HEK293 (cell line): ENCODE measurements around the gene EBI3.

Experiments used
- CTCF ChIA-PET: fragments of 350-600 bp; formaldehyde crosslinking; extraction: SDS; loops from one replicate; lab custom pipeline; 2021; ENCODE audit warnings: antibody characterized with exemption; lab: Yijun Ruan, JAX
- POLR2A ChIA-PET: fragments of 300-600 bp; formaldehyde crosslinking; extraction: SDS; loops from one replicate; lab custom pipeline; 2020; ENCODE audit warnings: antibody characterized with exemption, inconsistent platforms; lab: Yijun Ruan, JAX
- H3K27ac ChIP-seq: fragments of 200-500 bp; sonication (Bioruptor generic); 2 replicates; pipeline ENCODE4 v1.5.1; 2014; ENCODE audit warnings: low read depth, low read length, control low read depth, inconsistent platforms; ENCODE audit errors: extremely low read depth
- H3K36me3 ChIP-seq, 2 experiments: fragments of 200-500 bp in 1 of 2; sonication (Bioruptor generic) in 1 of 2; 1 replicate in 1 of 2; 2 replicates in 1 of 2; pipeline ENCODE4 v1.5.1; 2014 to 2017; ENCODE audit warnings: inconsistent platforms in 2 of 2, low read length in 2 of 2; ENCODE audit not compliant: control insufficient read depth in 2 of 2, insufficient read depth in 1 of 2
- H3K4me1 ChIP-seq: fragments of 200-500 bp; sonication (Bioruptor generic); 2 replicates; pipeline ENCODE4 v1.5.1; 2014; ENCODE audit warnings: mild to moderate bottlenecking, low read length, inconsistent platforms; ENCODE audit not compliant: control insufficient read depth, insufficient read depth
- H3K4me3 ChIP-seq: 2 replicates; pipeline ENCODE4 v1.5.1; 2011; ENCODE audit warnings: low read depth, mild to moderate bottlenecking, control low read depth, low read length, moderate library complexity
- H3K9me3 ChIP-seq: fragments of 200-500 bp; sonication (Bioruptor generic); 2 replicates; pipeline ENCODE4 v1.5.1; 2014; ENCODE audit warnings: low read depth, low read length, inconsistent platforms; ENCODE audit not compliant: control insufficient read depth, insufficient read depth
- BCL11A ChIP-seq: fragments of 450-650 bp; formaldehyde crosslinking; IDR thresholded peaks from 2 replicates; pipeline ENCODE4 v1.5.1; 2016; ENCODE audit warnings: low read depth, missing biosample characterization, missing genetic modification characterization
- KLF10 ChIP-seq: fragments of 450-650 bp; IDR thresholded peaks from 2 replicates; pipeline ENCODE4 v1.5.1; 2018; ENCODE audit warnings: missing biosample characterization, mild to moderate bottlenecking, missing genetic modification characterization
- OSR2 ChIP-seq: fragments of 450-650 bp; formaldehyde crosslinking; IDR thresholded peaks from 2 replicates; pipeline ENCODE4 v1.5.1; 2016; ENCODE audit warnings: missing biosample characterization, missing genetic modification characterization
- RBAK ChIP-seq: fragments of 450-650 bp; formaldehyde crosslinking; IDR thresholded peaks from 2 replicates; pipeline ENCODE4 v1.5.1; 2016; ENCODE audit warnings: missing biosample characterization, missing genetic modification characterization
- ZFP3 ChIP-seq: fragments of 450-650 bp; formaldehyde crosslinking; IDR thresholded peaks from 2 replicates; pipeline ENCODE4 v1.5.1; 2016; ENCODE audit warnings: low read depth, missing biosample characterization, missing genetic modification characterization
- ZNF473 ChIP-seq: fragments of 450-650 bp; formaldehyde crosslinking; IDR thresholded peaks from 2 replicates; pipeline ENCODE4 v1.5.1; 2017; ENCODE audit warnings: missing biosample characterization, missing genetic modification characterization
- TF ChIP-seq, protein P1 (sequence below): fragments of 450-650 bp; formaldehyde crosslinking; IDR thresholded peaks from 2 replicates; pipeline ENCODE4 v1.5.1; 2016; ENCODE audit warnings: missing biosample characterization, missing genetic modification characterization, borderline replicate concordance
- TF ChIP-seq, protein P2 (sequence below): fragments of 450-650 bp; formaldehyde crosslinking; IDR thresholded peaks from 2 replicates; pipeline ENCODE4 v1.5.1; 2016; ENCODE audit warnings: missing biosample characterization, missing genetic modification characterization
- TF ChIP-seq, protein P3 (sequence below): fragments of 450-650 bp; formaldehyde crosslinking; IDR thresholded peaks from 2 replicates; pipeline ENCODE4 v1.5.0; 2017; ENCODE audit warnings: missing biosample characterization, missing genetic modification characterization, borderline replicate concordance

EBI3 gene

DNA sequence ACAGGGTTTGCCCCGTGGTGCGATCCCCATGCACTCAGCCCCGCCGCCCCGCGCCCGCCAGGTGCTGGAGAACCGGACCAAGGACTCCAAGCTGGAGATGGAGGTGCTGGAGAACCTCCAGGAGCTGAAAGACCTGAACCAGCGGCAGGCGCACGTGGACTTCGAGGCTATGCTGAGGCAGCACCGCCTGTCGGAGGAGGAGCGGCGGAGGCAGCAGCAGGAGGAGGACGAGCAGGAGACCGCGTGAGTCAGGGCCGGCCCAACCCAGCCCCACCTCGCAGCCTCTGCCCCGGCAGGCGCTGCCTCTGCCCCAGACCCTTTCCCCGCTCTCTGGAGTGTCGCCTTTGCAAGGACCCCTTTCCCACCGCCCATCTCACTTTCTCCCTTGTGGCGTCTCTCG lies 28.9 kb downstream of the EBI3 start (continued):
- TF ChIP-seq, protein P1, sequence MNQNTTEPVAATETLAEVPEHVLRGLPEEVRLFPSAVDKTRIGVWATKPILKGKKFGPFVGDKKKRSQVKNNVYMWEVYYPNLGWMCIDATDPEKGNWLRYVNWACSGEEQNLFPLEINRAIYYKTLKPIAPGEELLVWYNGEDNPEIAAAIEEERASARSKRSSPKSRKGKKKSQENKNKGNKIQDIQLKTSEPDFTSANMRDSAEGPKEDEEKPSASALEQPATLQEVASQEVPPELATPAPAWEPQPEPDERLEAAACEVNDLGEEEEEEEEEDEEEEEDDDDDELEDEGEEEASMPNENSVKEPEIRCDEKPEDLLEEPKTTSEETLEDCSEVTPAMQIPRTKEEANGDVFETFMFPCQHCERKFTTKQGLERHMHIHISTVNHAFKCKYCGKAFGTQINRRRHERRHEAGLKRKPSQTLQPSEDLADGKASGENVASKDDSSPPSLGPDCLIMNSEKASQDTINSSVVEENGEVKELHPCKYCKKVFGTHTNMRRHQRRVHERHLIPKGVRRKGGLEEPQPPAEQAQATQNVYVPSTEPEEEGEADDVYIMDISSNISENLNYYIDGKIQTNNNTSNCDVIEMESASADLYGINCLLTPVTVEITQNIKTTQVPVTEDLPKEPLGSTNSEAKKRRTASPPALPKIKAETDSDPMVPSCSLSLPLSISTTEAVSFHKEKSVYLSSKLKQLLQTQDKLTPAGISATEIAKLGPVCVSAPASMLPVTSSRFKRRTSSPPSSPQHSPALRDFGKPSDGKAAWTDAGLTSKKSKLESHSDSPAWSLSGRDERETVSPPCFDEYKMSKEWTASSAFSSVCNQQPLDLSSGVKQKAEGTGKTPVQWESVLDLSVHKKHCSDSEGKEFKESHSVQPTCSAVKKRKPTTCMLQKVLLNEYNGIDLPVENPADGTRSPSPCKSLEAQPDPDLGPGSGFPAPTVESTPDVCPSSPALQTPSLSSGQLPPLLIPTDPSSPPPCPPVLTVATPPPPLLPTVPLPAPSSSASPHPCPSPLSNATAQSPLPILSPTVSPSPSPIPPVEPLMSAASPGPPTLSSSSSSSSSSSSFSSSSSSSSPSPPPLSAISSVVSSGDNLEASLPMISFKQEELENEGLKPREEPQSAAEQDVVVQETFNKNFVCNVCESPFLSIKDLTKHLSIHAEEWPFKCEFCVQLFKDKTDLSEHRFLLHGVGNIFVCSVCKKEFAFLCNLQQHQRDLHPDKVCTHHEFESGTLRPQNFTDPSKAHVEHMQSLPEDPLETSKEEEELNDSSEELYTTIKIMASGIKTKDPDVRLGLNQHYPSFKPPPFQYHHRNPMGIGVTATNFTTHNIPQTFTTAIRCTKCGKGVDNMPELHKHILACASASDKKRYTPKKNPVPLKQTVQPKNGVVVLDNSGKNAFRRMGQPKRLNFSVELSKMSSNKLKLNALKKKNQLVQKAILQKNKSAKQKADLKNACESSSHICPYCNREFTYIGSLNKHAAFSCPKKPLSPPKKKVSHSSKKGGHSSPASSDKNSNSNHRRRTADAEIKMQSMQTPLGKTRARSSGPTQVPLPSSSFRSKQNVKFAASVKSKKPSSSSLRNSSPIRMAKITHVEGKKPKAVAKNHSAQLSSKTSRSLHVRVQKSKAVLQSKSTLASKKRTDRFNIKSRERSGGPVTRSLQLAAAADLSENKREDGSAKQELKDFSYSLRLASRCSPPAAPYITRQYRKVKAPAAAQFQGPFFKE: no peak
- TF ChIP-seq BCL11A (tag by site-specific recombination): no peak
- no peak for TF ChIP-seq RBAK (tag by site-specific recombination)
- TF ChIP-seq, protein P2, sequence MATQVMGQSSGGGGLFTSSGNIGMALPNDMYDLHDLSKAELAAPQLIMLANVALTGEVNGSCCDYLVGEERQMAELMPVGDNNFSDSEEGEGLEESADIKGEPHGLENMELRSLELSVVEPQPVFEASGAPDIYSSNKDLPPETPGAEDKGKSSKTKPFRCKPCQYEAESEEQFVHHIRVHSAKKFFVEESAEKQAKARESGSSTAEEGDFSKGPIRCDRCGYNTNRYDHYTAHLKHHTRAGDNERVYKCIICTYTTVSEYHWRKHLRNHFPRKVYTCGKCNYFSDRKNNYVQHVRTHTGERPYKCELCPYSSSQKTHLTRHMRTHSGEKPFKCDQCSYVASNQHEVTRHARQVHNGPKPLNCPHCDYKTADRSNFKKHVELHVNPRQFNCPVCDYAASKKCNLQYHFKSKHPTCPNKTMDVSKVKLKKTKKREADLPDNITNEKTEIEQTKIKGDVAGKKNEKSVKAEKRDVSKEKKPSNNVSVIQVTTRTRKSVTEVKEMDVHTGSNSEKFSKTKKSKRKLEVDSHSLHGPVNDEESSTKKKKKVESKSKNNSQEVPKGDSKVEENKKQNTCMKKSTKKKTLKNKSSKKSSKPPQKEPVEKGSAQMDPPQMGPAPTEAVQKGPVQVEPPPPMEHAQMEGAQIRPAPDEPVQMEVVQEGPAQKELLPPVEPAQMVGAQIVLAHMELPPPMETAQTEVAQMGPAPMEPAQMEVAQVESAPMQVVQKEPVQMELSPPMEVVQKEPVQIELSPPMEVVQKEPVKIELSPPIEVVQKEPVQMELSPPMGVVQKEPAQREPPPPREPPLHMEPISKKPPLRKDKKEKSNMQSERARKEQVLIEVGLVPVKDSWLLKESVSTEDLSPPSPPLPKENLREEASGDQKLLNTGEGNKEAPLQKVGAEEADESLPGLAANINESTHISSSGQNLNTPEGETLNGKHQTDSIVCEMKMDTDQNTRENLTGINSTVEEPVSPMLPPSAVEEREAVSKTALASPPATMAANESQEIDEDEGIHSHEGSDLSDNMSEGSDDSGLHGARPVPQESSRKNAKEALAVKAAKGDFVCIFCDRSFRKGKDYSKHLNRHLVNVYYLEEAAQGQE (tag by site-specific recombination): no peak
- TF ChIP-seq ZNF473: no peak
- no peak for TF ChIP-seq OSR2

DNA sequence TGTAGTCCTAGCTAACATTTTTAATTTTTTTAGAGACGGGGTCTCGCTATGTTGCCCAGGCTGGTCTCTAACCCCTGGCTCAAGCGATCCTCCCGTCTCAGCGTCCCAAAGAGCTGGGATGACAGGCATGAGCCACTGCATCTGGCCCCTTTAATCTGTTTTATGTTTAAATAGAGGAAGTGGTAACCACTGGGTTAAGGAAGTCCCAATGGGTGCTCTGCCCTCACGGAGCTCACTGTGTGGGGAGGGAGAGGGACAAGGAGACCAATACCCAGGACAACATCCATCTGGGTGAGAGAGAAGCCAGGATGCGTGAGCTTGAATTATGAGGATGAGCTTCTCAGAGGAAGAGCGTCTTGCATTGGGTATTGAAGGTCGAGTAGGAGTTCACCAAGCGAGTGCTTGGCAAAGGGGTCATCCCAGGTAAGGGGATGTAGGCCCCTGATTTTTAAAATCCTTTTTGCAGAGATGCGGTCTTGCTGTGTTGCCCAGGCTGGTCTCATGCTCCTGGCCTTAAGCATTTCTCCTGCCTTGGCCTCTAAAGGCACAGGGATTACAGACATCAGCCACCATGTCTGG lies 31.4 kb downstream of the EBI3 start:
- no peak overlapping the region for H3K4me3 ChIP-seq
- no peaks in the 10 kb centered on the region for H3K4me1 ChIP-seq
- H3K9me3 ChIP-seq: no peaks in the 10 kb centered on the region
- peaks cover 14 to 52% of the 10 kb centered on the region in 2 experiments; a peak in 2 of 3 replicates for H3K36me3 ChIP-seq
- ChIA-PET CTCF (interaction anchor here (0.6 to 1.0 kb wide), 3 partner anchors 27 to 265 kb away, joined by 3 to 6 read pairs (median 3); no protein-coding TSS in a partner anchor), POLR2A (interaction anchor here (1.3 kb wide), 1 partner anchor 83 kb away, joined by 4 read pairs; the partner anchor contains the start of gene MPND)
- TF ChIP-seq ZFP3 (tag by site-specific recombination) (peak; percentile 88), KLF10 (tag by site-specific recombination) (no peak)
- no peak overlapping the region for H3K27ac ChIP-seq

DNA sequence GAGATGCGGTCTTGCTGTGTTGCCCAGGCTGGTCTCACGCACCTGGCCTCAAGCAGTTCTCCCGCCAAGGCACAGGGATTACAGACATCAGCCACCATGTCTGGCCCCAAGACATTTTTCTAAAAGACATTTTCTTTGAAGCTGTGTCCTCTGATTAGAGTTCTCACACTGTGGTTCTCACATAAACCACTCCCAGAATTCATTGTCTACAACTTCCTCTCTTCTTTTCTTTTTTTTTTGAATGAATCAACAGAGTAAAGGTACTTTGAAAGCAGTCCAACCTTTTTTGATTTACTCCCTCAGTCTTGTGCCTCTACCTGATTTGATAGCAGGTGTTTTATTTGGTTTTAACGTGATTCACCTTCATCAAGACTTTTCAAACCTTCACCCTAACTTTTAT lies 35.5 kb downstream of the EBI3 start:
- H3K9me3 ChIP-seq: no peaks in the 10 kb centered on the region
- no peak overlapping the region for H3K4me3 ChIP-seq
- H3K4me1 ChIP-seq: no peaks in the 10 kb centered on the region
- no peak overlapping the region for H3K27ac ChIP-seq
- ChIA-PET POLR2A (interaction anchor here (0.6 kb wide), 1 partner anchor 88 kb away, joined by 4 read pairs; no protein-coding TSS in a partner anchor), CTCF (interaction anchor here (0.6 to 3.5 kb wide), 7 partner anchors 9 to 539 kb away, joined by 3 to 19 read pairs (median 3); no protein-coding TSS in a partner anchor)
- TF ChIP-seq, protein P3, sequence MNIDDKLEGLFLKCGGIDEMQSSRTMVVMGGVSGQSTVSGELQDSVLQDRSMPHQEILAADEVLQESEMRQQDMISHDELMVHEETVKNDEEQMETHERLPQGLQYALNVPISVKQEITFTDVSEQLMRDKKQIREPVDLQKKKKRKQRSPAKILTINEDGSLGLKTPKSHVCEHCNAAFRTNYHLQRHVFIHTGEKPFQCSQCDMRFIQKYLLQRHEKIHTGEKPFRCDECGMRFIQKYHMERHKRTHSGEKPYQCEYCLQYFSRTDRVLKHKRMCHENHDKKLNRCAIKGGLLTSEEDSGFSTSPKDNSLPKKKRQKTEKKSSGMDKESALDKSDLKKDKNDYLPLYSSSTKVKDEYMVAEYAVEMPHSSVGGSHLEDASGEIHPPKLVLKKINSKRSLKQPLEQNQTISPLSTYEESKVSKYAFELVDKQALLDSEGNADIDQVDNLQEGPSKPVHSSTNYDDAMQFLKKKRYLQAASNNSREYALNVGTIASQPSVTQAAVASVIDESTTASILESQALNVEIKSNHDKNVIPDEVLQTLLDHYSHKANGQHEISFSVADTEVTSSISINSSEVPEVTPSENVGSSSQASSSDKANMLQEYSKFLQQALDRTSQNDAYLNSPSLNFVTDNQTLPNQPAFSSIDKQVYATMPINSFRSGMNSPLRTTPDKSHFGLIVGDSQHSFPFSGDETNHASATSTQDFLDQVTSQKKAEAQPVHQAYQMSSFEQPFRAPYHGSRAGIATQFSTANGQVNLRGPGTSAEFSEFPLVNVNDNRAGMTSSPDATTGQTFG (tag by site-specific recombination): no peak
- H3K36me3 ChIP-seq: peaks cover 21 to 43% of the 10 kb centered on the region in 2 experiments; a peak in 2 of 3 replicates
